T-helper 1 cell treated with Interleukin-12 subunit alpha and Interleukin-12 subunit beta and Interleukin-4 antibody, amounts not matched to agents 30 ng/mL and 1 ng/mL, for 36 hours (primary cell): ENCODE data around the gene CHCHD1. TPM values are rescaled to one million over a fixed set of nuclear protein-coding genes. Genes with fewer than 3 reads are reported as not detected.

Source experiments
- intact Hi-C: fragments of 100-400 bp; cut with micrococcal nuclease; formaldehyde crosslinking; loops from one replicate; pipeline ENCODE4 v1.15.1; 2024
- total RNA-seq: library from RNA; stranded (reverse); gene quantifications from 2 replicates; pipeline ENCODE4 v1.2.3, GENCODE V29; 2022

CHCHD1 gene
- total RNA-seq, result 30.4 and 30.7 TPM in 2 replicates

DNA sequence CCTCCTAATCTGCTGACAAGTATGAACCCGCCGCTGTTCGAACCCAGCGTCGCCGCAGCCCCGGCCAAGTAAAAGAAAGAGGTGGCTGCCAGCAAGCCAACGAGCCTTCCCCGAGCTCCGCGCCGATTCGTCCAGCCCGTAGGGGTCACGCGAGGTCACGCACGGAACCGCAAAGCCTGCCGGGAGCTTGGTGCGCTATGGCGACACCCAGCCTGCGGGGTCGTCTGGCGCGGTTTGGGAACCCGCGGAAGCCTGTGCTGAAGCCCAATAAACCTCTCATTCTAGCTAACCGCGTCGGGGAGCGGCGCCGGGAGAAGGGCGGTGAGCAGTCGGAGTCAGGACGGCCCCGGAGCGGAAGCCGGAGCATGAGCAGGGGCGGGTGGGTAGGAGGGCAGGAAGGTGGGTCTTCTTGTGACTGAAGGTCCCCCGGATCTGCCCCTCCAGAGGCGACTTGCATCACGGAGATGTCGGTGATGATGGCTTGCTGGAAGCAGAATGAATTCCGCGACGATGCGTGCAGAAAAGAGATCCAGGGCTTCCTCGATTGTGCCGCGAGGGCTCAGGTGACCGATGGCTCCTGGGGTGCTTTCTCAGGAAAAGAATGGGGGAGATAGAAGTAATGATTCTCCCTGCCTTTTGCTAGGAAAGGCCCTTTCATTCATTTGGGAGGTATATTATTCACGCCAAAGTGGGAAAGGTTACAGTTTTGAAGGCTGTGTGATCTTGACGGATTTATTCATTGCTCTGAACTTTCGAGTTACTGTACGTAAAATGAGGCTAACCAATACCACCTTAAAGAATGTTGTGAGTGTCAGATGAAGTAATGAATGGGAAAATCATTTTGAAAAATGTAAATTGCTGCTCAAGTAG lies at the start of gene CHCHD1:
Gene CHCHD1 (plus strand): TSS at position 170 of the 870 bp plus-strand sequence. CDS start 28 bp downstream, at position 198.
- intact Hi-C loops, result loop anchor here (1.0 to 2.0 kb wide), 4 partner anchors 10 to 1329 kb away; partner anchors contain the start of genes ADK, AP3M1, NDST2 and SAMD8

DNA sequence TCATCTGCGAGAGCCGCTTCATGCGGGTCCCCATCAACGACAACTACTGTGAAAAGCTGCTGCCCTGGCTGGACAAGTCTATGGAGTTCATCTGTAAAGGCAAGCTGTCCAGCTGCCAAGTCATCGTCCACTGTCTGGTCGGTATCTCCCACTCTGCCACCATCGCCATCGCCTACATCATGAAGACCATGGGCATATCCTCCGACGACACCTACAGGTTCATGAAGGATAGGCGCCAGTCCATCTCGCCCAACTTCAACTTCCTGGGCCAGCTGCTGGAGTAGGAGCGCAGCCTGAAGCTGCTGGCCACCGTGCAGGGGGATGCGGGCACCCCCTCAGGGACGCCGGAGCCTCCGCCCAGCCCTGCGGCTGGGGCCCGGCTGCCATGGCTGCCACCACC lies 49.4 kb upstream of the CHCHD1 start:
- intact Hi-C loops, result no loop called here

DNA sequence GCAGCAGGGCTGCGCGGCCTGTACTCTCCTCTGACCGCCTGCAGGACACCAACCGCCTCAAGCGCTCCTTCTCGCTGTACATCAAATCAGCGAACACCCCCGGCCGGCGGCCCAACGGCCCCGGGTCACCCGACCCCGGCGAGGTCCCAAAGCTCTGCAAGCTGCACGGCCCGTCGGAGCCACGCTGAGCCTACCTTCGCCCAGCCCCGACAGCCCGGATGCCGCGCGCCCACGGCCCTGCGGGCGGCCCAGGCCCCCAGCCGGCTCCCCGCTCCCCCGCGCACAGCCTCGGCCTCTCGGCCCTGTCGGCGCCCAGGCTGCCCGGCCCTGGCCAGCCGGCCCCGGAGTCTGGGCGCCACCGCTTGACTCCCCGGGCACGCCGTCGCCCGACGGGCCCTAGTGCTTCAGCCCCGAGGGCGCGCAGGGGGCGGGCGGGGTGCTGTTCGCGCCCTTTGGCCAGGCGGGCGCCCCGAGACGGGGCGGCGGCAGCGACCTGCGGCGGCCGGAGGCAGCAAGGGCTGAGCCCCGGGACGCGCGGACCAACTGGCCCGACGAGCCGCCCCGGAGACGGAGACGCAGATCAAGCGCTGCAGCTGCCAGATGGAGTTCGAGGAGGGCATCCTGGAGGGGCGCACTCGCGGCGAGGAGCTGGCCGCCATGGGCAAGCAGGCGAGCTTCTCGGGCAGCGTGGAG lies 48.8 kb upstream of the CHCHD1 start:
- intact Hi-C loops, result no loop called here

DNA sequence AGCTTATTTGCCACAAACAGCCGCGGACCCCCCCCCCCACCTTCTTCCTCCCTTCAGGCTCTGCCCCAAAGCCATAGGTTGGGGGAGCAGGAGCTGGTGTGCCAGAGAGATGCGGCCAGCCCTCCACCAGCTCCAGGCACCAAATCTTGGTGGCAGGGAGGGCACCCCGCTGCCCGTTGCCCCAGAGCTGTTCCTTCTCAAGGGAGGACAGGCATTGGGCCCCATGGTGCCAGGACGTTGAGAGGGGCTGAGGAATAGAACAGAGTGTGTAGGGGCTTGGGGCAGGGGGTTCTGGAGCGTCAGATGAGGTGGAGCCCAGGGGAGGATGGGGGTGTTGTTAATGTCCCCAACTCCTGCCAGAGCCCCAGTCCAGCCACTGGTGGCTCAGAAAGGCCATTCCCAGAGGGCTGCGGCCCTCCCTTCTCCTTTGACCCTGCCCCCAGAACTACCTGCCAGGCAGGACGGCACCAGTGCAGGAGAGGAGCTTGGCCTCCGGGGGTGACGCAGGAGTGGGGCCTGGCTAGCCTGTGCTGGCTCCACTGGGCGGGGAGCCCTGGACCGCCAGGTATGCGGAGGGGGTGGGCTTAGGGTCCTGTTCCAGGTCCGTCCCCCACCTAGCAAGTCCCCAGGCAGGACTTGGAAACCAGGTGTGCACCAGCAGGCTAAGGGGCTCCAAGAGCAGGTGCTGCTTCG lies 47.7 kb upstream of the CHCHD1 start:
- intact Hi-C loops, result no loop called here

DNA sequence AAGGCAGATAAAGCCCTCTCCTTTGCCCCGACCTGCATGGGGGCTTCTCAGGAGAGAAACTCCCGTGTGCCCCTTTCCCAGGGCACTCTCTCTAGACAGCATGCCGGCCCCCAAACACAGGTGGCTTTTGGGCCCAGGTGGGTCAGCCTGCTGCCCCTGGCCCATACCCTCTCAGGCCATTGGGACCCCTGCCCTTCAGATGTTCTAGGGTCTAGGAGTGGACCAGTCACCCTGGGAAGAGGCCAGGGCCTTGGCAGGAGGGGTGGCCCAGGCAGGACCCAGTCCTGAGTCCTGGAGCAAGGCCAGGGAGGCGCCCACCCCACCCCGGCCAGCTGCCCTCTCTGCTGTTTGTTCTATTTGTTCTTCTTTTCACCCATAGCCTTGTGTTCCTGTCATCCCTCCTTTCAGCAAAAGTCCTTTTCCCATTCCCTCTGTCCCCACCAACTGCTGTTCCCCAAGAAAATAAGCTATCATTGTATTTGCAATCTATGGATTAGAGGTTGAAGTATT lies 47.0 kb upstream of the CHCHD1 start:
- intact Hi-C loops, result no loop called here

DNA sequence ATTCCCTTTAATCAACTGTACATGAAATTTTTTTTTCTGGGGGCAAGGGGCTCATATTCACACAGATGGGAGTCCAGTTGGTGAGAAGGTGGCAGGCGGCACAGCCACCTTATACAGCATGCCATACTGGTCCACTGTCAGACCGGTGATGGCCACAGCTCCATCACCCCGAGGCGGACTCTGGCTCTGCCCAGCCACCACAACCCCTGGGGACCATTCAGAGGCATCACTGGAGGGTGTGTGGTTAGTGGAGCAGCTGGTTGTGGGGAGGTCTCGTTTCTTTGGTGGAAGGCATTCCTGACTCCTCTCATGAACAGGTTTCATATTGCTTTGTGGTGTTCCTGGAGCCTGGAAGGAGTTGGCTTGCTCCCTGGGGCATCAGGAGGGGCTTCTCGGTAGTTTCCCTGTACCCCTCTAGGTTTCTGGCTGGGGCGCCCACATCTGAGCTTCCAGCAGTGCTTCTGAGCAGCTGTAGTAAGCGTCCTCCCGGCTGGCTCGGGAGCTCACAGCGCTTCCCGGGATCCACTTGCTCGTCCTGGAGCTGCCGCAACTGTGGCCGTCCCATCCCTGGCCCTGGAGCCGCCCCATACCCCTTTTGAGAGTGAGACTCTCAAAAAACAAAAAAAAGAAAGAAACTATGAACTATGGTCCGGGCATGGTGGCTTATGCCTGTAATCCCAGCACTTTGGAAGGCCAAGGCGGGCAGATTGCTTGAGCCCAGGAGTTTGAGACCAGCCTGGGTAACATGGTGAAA lies 41.2 kb upstream of the CHCHD1 start:
- intact Hi-C loops, result loop anchor here (5.0 to 10.0 kb wide), 4 partner anchors 257 to 1372 kb away; partner anchors contain the start of genes ECD, FAM149B1, P4HA1 and SAMD8

DNA sequence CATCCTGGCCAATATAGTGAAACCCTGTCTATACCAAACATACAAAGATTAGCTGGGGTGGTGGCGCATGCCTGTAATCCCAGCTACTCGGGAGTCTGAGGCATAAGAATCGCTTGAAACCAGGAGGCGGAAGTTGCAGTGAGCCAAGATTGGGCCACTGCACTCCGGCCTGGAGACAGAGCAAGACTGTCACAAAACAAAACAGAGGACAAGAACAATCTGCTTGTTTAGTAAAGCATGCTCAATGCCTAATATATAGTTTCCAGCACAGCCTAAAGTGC lies 39.5 kb upstream of the CHCHD1 start:
- intact Hi-C loops, result loop anchor here (5.0 to 10.0 kb wide), 4 partner anchors 255 to 1370 kb away; partner anchors contain the start of genes ECD, FAM149B1, P4HA1 and SAMD8

DNA sequence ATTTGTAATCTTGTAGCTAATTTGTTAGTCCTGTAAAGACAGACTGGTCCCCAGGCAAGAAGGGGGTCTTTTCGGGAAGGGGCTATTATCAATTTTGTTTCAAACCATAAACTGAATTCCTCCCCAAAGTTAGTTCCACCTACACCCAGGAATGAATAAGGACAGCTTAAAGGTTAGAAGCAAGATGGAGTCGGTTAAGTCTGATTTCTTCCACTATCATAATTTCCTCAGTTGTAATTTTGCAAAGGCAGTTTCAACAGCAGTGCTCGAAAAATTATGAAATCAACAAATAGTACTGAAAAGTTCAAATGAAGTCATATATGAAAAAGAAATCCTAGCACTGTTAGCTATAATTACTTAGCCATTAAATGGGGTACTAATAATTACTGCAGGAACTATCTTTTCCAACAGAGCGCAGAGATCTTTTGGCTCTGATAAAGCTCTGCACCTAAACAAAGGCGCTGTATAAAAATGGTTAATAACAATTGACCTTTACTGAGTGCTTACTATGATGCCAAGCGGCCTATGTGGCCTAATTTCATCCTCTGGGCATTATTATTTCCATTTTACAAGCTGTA lies 38.4 kb upstream of the CHCHD1 start:
- intact Hi-C loops, result loop anchor here (5.0 to 10.0 kb wide), 4 partner anchors 254 to 1369 kb away; partner anchors contain the start of genes ECD, FAM149B1, P4HA1 and SAMD8

DNA sequence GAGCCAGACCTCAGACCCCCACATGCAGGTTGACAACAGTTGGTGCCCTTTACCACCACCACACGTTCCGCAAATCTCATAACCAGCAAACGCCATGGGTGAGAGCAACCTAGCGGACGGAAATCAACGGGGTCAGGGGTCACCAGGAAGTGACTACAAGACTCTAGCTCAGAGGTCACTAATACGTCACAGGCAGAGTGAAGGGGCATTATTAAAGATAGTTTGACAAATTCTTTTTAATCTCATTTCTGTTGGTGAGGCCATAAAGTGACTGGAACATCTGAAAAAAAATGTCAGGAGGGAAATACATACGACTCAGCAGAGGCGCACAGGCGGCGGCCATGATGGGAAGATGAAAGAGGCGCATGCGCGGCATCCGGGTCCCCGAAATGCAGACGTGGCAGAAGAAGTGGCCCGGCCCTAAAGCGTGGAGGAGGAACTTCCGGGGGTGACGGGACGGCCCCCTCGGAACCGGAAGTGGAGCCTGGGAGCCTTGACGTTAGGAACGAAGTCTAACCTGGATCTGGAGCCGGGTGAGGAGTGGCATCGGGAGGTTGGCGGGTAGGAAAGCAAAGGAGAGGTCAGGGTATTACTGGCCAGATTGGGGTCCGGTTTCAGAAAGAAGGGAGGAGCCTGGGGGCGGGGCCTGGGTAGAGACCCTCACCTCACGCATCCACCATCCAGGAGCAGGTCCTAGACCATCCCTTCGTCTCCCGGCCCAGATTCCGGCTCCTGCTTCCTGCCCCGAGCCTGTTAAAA lies 37.8 kb upstream of the CHCHD1 start, which contains the start of gene SEC24C:
Gene SEC24C (plus strand): TSS at position 468 of the 759 bp plus-strand sequence. CDS start 2,461 bp downstream, outside the sequence.
- intact Hi-C loops, result loop anchor here (1.0 to 10.0 kb wide), 15 partner anchors 14 to 1368 kb away; partner anchors contain the start of genes ADK, AP3M1, CFAP70 and DNAJC9

DNA sequence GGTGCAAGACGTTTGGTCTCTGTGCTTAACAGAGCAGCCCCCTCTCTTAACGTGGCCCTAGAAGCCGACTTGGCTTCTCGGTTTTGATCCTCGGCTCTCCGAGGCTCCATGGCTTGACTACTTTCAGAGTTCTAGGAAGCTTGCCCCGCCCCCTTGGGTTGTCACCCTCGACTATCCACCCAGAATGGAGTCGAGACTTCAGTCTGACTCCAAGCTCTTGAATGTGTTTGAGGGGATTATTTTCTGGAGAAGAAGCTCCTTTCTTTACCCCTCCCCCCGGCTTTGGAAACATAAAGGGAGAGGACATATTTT lies 37.2 kb upstream of the CHCHD1 start:
- intact Hi-C loops, result loop anchor here (1.0 to 10.0 kb wide), 15 partner anchors 14 to 1368 kb away; partner anchors contain the start of genes ADK, AP3M1, CFAP70 and DNAJC9

DNA sequence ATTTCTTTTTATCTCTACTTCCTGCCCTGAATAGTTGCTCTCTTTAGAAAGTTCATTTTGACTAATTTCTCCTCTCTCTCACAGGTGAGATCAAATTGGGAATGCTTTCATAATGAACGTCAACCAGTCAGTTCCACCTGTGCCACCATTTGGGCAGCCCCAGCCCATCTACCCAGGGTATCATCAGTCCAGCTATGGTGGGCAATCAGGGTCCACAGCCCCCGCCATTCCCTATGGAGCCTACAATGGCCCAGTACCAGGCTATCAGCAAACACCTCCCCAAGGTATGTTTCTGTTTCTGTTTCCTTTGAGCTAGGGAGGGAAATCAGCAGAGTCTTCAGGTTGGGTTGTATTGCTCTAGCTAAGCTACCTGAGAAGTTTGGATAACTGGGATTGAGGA lies 35.1 kb upstream of the CHCHD1 start:
- intact Hi-C loops, result loop anchor here (10.0 kb wide), 1 partner anchor 582 kb away; the partner anchor contains the start of genes ECD and FAM149B1

DNA sequence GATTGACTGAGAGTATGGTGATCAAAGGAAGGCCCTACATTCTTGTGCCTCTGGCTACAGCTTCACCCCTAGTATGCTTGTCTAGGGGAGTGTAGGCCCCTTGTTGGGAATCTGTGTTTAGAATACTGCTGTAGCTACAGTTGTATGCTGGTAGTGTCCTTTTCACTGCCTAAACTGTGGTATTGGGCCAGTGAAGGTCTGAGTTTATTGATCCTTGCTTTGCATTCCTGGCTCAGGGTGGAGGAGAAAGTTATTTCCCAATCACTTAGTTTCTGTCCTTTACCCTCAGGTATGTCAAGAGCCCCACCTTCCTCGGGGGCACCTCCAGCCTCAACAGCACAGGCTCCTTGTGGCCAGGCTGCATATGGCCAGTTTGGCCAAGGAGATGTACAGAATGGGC lies 31.0 kb upstream of the CHCHD1 start:
- intact Hi-C loops, result no loop called here

DNA sequence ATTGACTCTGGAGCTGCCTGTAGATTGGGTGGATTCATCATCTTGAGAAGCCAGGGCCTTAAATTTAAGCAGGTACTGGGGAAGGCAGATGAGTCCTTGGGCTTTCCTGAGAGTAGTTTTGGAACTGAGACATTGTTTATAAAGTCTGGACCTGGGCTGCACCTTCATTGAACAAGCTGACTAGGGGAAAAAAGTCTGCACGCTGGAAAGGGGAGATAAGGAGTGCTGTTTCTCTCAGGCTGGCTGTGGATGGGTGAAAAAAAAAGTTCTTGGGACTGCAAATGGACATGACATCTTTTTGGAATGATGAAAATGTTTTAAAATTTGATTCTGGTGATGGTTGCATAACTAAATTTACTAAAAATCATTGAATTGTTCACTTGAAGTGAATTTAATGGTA lies 25.7 kb upstream of the CHCHD1 start:
- intact Hi-C loops, result no loop called here

DNA sequence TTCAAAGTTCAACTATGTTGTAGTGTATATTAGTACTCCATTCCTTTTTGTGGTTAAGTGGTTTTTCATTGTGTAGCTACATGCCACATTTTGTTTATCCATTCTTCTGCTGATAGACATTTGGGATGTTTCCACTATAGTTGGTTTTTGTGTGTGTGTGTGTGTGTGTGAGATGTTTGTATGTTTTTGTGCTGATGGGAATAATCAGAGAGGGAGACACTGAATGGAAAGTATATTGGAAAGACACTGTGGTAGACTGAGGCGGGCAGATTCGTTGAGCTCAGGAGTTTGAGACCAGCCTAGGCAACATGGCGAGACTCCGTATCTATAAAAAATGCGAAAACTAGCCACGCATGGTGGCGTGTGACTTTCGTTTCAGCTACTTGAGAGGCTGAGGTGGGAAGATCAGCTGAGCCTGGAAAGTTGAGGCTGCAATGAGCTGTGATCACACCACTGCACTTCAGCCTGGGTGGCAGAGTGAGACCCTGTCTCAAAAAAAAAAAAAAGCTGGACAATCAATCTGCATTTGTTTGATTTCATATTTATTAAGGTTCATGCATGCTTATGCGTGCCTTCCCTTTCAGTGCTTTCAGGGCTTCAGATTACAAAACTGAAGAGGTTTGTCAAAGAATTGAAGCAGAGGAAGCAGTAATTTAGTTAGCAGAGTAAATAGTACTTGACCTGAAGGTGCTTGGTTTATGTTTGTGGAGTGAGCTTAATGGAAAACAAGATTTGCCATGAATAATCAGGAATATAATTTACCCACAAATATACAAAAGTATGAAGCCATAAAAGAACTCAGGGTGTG lies 22.9 kb upstream of the CHCHD1 start:
- intact Hi-C loops, result loop anchor here (1.0 to 2.0 kb wide), 2 partner anchors 10 to 14 kb away; partner anchors contain the start of gene SEC24C

DNA sequence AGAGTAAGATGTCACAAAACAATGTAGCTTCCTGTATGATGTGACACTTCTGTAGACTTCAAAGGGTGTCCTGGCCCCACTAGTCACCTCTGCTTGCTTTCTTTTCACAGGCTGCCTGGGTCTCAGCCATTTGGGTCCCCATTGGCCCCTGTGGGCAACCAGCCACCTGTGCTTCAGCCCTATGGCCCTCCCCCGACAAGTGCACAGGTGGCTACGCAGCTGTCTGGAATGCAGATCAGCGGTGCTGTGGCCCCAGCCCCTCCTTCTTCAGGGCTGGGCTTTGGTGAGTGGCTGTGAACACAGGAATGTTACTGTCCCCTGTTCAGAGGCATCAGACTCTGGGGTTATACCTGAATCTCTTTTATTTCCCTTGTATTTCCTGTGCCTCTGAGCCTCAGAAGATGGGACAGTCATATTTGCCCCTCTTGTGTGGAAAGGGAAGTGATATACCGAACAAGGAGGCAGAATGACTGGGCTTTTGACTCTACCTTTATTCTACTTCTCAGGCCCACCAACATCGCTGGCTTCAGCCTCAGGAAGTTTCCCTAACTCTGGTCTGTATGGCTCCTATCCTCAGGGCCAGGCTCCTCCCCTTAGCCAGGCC lies 22.2 kb upstream of the CHCHD1 start:
- intact Hi-C loops, result loop anchor here (1.0 to 2.0 kb wide), 2 partner anchors 10 to 15 kb away; partner anchors contain the start of gene SEC24C

DNA sequence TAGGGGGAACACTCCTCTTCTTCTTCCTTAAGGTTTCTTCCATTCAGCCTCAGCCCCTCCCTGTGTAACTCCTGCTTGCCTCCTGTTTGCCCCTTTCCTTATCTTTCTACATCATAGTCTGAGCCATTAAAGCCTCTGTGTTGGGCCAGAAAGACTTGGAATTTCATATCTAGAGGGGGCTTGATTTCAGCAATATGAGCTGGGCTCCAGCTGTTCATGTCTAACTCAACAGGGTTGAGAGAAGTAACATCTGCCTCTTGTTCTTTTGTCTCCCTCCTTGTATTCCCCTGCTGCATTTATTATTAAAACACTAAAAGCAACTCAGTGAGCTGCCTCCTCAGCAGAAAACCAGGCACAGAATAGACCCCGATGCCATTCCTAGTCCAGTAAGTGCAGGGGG lies 20.1 kb upstream of the CHCHD1 start:
- intact Hi-C loops, result no loop called here

DNA sequence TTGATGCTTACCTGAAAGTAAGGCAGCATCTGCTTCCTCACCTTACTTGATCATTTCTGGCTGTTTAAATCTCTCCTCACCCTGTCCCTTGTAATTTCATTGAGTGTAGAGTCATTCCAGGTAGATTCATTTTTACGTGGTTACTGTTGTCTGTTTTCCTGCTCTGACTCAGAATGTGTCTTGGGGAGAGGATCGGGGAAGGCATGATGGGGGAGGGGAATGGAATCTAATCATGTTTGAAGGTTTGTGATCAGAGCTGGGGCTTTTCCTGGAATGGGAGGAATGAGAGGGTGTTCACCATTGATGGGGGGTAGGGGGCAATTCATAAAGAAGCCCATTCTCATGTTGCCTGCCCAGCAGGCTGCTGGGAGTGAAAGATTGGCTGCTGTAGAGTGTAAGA lies 18.9 kb upstream of the CHCHD1 start:
- intact Hi-C loops, result no loop called here

DNA sequence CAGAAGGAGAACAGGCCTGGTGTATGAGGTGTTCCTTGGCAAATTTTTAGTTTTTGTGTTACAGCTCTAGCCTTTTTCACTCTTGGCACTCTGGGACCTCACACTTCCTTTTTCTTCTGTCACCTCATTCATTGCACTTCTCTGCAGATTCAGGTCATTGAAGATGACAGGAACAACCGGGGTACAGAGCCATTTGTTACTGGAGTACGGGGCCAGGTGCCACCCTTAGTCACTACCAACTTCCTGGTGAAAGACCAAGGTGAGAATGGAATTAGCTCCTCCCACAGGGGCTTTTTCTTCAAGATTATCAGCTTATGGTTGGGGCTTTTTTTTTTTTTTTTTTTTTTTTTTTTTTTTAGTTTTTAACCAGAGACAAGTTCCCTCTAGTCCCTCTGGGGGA lies 18.5 kb upstream of the CHCHD1 start:
- intact Hi-C loops, result no loop called here
